Hematopoietic multipotent progenitor cell treated with erythropoietin and hydrocortisone succinate and interleukin-3 and kit ligand, for 17 days (in vitro differentiated cells): Measurements from ENCODE around the gene SLC39A6.

Experiments
- DNase-seq: peaks from one replicate; pipeline ENCODE4 v3.0.0-alpha.2; 2015; ENCODE audit warnings: low spot score

The SLC39A6 gene

GRCh38 chr18:36064027-36064808, 64.9 kb downstream of the SLC39A6 start:
- no peak for DNase-seq

GRCh38 chr18:36058674-36059073, 70.5 kb downstream of the SLC39A6 start:
- DNase-seq = no peak
